Body of pancreas (tissue), 4 donors: ENCODE results near the gene UGT2B17.
"Not testable (repeated sequence)": the region's sequence is repeated elsewhere in the genome, so short reads cannot be mapped to it uniquely, and the experiment has no call there.

ENCODE experiments used
- CTCF ChIP-seq, 7 experiments: fragments of 450-650 bp in 4 of 7; fragments of 200-600 bp in 3 of 7; sonication (generic) in 3 of 7; IDR thresholded peaks; one replicate each; pipeline ENCODE4 v1.5.1; 2016 to 2019; ENCODE audit warnings: antibody characterized with exemption in 7 of 7
- POLR2A ChIP-seq, 3 donors: fragments of 450-650 bp; IDR thresholded peaks; one replicate each; pipeline ENCODE4 v1.6.1; 2016; ENCODE audit warnings: antibody characterized with exemption in 3 of 3, mild to moderate bottlenecking in 2 of 3

DNA sequence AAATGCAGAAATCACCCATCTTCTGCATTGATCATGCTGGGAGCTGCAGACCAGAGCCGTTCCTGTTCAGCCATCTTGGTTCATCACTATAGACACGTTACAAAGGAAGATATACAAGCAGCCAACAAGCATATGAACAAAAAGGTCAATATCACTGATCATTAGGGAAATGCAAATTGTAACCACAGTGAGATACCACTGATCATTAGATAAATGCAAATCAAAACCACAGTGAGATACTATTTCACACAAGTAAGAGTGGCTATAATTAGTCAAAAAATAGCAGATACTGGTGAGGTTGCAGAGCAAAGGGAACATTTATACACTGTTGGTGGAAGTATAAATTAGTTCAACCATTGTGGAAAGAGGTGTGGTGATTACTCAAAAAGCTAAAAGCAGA, 46.6 kb upstream of the UGT2B17 start:
- TF ChIP-seq POLR2A, CTCF (IDR thresholded peaks at IDR 0.05): not testable (repeated sequence)
